PFSK-1 (cell line): ENCODE results near the gene HRH3.

Experiments
- POLR2AphosphoS5 ChIP-seq: IDR thresholded peaks from 2 replicates; pipeline ENCODE4 v1.6.1; 2012; ENCODE audit warnings: low read depth, mild to moderate bottlenecking, control low read depth, low read length, moderate library complexity
- REST ChIP-seq, 2 experiments: IDR thresholded peaks; 2 replicates each; pipeline versions ENCODE4 v1.6.1 to v1.8.0; 2011 to 2012; ENCODE audit warnings: low read depth in 2 of 2, low read length in 2 of 2, control low read depth in 1 of 2, inconsistent platforms in 1 of 2, mild to moderate bottlenecking in 1 of 2, moderate library complexity in 1 of 2; ENCODE audit not compliant: insufficient read depth in 1 of 2
- TAF1 ChIP-seq: IDR thresholded peaks from 2 replicates; pipeline ENCODE4 v1.6.1; 2012; ENCODE audit warnings: low read length, control low read depth, borderline replicate concordance; ENCODE audit not compliant: insufficient read depth

- TF ChIP-seq REST (IDR thresholded peaks at IDR 0.05; ENCODE audit: insufficient read depth in 1 of 2, low read depth in 2 of 2, low read length in 2 of 2) = no peak
- TF ChIP-seq POLR2AphosphoS5 = no peak
- no peak for TF ChIP-seq TAF1
These were observed 4.8 kb downstream of the HRH3 start for GRCh38 chr20:62215020-62215990.
